Measurements from ENCODE around the gene SOX8.

The SOX8 gene

DNA sequence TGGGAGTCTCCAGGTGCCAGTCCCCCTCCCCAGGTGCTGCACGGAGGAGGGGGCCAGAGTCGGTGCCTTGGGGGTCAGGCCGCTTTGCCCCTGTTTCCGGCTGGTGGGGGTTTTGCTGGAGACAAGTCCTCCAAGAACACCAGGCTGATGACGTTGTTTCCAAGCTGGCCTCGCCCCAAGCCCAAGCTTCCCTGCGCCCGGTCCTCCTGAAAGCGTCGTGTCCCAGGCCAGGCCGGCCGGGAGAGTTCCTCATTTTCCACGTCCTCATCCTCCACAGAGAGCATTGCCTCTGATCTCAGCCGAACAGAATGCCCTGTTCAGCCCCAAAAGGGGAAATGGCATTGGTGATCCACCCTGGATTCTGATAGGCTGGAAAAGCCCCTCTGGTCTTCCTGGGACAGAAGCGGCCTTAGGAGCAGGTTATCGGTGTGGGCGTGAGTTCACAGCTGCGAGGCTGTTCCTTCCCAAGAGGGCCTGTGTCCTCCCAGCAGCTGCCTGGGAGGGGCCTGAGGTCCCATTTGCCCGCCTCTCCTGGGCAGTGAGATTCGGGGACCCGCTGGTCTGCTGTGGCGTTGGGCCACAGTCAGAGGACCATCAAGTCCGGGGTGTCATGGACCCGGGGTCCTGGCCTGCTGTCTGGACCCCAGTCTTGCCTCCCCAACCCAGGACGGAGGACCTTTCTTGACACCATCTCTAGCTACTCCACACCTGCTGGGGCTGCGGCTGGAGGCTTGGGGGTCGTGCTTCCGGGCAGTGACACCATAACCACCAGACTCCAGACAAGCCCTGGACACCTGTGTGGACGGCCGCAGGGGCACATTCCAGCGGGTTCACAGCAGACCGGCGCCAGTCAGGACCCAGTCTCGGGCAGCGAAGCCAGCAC is 7.1 kb downstream of the SOX8 start:
- no peak for DNase-seq

DNA sequence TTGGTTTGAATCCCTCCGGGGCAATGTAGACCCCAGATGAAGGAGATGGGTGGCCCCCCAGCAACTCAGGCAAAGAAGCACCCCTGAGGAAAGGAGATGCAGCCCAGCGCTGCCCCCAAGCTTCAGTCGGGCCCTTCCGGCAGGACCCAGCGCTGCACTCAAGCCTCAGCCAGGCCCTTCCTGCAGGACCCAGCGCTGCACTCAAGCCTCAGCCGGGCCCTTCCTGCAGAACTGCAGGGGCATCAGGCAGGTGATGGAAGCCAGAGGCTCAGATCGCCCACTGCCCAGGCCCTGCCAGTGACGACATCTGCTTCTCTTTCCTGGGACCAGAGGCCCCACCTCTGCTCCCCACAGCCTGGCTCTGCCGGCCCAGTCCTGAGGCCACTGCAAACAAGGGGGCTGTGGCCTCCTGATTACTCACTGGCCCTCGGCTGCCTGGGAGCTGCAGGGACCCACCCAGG is 7.8 kb downstream of the SOX8 start:
- no peak for DNase-seq

DNA sequence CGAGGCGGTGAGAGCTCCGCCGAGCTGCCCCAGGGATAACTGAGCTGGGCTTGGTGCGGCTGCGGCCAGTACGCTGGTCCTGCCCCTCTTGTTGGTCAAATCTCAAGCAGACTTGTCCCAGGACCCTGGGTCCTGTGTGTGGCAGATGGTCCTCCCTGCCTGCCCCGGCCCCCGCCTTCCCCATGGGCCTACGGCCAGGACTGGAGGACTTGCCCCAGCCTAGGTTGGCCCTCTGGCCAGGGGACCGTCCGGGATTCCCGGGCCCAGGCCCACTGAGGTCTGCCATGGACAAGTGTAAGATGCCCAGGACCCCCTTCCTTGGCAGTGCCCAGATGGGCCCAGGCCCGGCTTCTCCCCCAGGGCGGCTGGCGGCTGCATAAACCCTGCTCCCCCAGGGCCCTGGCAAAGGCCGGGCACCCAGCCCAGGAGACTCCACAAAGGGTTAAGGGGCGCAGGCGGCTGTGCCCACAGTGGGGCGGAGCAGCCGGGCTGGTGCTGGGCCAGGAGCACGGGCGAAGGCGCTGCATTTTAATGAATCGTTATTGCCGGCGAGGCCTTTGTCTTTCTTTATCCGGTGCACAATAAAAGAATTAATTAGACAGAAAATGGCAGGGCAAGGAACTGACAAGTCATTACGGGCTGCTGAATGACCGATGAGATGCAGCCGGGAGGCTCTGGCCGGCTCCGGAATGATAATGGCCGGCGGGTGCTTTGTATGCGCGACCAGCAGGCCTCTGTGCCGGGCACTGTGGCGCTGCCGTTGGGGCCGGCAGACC is 9.1 kb downstream of the SOX8 start:
- DNase-seq = no peak

DNA sequence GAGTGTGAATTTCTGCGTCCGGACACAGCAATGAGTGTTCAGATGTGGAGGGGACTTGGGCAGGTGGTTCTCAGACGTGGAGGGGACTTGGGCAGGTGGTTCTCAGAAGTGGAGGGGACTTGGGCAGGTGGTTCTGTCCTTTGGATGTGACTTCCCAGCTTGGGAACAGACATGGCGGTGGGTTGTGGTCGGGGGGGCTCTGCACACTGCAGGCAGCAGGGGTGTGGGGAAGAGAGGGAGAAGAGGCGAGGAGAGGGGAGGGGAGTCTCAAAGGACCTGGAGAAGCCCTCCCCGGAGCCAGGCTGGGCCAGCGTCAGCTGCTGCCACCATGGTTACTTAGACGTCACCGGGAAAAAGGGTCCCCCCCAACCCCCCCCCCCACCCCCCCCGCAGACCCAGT is 9.8 kb downstream of the SOX8 start:
- no peak for DNase-seq

DNA sequence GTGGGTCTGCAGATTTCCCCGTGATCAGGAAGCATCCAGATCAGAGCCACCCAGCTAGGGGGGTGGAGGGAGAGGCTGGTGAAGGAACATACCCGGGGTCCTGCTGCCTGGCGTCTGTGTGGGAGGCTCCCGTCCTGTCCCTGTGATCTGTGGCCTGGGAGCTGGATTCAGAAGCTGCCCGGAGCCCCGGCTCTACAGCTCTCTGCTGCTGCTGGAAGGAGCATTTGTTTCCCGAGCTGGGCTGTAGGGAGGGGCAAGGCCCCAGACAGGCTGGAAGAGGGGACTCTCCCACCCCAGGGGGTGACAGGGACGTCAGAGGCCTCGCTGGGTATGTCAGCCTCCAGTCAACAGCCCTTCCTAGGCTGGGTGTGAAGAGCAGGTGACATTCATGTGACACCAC is 10.2 kb downstream of the SOX8 start:
- DNase-seq = no peak

DNA sequence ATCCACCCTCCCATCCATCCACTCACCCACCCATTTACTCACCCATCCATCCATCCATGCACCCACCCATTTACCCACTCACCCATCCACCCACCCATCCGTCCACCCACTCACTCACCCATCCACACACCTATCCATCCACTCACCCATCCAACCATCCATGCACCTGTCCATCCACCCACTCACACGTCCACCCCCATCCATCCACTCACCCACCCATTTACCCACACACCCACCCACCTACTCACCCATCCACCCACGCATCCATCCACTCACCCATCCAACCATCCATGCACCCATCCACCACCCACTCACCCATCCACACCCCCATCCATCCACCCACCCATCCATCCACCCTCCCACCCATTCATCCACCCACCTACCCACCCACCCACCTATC is 12.2 kb downstream of the SOX8 start:
- DNase-seq = no peak

DNA sequence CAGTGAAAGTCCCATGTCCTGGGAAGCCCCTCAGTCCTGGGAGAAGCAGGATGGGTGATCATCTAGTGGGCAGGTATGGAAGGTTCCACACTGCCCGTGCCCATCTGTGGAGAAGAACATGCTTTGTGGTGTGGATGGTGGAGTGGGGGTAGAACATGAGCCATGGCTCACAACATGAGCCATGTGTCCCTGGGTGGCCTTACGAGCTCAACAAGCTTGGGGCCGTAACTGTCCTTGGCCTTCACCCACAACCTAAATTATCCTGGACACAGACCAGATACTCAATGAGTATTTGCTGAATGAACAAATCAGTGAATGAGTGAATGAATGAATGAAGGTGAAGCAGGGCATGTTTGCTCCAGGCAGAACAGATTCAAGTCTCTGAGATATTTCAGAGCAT is 13.5 kb downstream of the SOX8 start:
- no peak for DNase-seq

DNA sequence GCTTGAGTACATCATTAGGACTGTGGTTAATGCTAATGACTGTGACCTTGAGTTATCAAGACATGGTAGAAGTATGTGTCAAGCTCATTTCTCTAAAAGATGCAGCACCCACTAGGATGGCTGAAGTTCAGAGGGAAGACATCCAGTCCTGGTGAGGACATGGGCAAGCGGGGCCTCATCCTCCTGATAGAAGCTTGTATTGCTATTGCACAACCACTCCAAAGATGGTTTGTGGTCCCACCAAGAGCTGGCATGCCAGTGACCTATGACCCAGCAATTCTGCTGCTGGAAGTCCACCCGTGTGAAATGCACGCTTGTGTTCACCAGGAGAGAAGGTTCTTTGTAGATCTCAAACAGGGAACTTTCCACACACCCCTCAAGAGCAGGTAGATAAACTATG is 14.2 kb downstream of the SOX8 start:
- DNase-seq = no peak

DNA sequence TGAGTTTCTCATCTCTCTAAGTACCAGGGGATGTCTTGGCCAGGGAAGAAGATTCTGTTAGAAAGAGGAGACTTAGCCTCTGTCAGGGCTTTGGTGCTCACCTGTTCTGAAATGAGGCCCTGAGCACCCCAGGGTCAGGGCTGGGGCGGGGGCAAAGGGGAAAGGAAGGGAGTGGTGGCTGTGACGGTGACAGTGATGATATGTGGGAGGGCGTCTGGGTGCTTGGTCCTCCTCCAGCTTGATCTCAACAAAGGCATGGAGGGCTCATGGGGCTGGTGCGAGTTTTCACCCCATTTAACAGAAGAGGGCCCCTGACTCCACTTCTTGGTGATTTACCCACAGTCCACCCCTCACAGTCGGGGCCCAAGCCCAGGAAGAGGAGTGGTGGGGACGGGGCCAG is 15.1 kb downstream of the SOX8 start:
- no peak for DNase-seq

DNA sequence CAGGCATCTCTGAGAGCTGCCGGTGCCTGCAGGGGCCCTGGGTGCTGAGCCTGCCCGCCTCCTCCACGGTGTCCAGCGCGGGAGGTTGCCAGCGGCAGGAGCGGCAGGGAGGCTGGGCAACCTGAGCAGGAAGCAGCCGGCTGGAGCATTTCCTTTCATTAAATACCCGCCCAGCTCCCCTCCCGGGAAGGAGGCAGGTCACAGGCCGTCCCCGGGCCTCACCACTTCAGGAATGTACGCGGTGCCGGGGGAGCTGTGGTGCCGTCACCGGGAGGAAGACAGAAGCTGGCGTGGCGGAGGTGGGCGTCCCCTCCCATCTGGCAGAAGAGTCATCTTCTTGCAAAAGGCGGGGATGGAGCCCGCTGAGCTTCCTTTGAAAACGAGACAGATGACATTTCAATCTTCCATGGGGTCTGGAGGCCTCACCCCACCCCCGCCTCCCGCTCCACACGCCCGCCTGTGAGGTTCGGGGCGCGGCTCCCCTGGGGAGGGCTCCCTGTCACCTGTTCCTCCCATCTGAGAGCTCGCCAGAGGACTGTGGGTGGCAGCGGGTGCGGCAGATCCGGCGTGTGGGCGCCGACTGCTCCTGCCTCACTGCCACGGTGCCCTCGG is 16.0 kb downstream of the SOX8 start:
- DNase-seq = no peak

DNA sequence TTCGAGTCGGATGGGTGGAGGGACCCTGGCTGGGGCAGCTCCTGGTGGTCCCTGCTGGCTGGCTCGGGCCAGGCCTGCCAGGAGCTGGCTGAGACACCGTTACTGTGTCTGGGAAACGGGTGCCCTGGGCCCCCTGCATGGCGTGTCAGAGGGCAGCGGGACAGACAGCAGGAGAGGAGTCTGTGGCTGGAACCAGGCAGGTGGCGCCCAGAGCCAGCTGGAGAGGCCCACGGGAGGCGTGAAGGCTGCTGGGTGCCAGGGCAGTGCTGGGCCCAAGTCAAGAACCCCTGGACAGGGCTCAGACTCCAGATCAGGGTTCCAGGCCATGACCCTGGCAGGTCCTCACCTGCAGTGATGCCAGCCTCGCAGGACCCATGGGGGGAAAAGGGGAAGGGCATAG is 16.6 kb downstream of the SOX8 start:
- DNase-seq = no peak

DNA sequence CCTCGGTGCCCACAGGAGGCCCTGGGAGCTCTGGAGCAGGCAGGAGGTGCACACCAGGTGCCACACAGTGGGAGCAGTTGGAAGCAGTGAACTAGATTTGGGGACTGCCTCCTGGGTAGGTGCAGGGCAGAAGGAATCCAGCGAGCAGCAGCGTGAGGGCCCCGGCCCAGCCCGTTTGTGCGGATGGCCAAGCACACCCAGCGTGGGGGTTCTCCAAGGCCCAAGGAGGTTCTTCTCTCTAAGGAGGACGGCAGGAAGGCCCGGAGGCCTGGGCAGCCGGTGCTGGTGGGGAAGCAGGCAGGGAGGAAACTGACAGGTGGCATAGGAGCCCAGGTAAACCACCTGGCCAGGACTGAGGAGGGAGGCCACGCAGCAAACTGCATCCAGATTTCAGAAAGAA is 17.0 kb downstream of the SOX8 start:
- DNase-seq = no peak

DNA sequence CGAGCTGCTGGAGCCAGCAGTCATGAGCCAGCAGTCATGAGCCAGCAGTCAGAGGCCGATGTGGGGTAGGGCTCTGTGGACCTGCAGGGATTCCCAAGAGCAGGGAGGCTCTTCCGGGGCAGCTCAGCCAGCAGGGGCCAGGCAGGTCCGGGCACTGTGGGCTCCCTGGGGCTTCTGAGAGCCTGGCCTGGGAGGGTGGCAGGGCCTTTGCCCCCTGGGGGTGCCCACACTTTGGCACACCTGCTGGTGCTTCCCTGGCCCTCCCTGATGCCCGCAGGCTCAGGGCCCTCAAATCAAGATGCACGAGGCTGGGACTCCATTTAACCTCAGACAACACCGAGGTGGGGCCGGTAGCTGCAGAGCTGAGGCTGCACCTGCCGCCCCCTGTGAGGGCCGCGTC is 18.1 kb downstream of the SOX8 start:
- DNase-seq = no peak

DNA sequence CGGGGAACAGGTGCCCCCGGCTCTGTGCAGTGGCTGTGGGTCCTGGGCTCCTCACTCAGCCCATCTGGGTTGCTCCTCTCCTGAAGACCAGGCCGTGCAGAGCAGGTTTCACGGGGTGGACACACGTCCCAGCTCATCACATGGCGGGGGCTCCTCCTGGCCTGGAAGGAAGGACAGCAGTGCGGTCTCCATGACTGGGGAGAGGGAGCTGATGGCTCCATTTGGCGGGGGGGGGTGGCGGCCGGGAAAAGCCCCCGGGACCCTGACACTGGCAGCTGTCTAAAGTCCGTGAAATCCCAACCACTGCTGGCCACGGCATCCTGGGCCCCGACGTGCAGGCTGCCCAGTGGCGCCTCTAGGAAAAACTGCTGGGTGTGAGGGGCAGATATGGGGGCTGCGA is 19.0 kb downstream of the SOX8 start:
- no peak for DNase-seq

DNA sequence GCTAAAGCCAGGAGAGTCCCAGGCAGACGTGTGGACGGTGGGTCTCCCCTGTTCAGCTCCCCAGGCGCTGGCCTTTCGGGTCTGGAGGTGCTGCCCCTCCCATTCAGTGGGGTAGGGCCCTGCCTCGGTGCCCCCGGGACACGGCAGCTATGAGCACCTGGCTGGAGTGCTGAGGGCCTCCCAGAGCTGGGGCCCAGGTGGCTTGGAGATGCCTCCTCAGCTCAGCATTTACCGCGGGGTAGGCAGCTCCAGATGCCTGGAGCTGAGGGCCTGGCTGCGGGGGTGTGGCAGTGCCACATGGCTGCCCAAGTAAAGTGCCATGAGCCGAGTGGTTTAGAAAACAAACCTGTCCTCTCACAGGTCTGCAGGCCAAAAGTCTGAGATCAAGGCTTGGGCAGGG is 19.5 kb downstream of the SOX8 start:
- no peak for DNase-seq

DNA sequence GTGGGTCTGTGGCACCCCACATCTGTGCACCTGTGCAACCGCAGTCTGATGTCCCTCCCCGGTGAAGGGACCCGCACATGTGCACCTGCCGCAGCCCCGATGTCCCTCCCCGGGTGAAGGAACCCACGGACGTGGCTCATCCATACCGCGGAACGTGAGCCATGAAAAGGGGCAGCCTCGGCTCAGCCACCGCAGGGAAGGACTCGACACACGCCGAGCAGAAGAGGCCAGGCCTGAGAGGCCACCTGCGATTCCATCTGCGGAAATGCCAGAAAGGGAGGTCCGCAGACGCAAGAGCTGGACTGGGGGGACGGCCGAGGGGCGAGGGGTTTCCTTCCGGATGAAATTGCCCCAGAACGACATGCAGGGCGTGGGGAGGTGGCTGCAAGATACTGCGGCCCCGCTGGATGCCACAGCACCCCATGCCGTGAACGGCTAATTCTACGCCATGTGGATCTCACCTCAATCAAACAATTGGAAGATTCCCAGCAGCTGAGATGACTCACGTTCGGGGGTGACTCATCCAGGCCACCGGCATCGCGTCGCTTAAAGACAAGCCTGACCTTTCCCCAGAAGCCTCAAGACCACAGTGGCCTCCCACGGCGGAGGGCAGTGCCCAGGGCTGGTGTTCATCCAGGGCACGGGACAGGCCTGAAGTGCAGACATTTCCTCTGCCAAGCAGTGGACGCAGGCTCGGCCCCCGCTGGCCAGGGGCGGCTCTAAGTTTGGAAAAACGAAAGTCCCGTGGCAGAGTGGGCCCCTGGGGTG is 21.0 kb downstream of the SOX8 start:
- DNase-seq = no peak

DNA sequence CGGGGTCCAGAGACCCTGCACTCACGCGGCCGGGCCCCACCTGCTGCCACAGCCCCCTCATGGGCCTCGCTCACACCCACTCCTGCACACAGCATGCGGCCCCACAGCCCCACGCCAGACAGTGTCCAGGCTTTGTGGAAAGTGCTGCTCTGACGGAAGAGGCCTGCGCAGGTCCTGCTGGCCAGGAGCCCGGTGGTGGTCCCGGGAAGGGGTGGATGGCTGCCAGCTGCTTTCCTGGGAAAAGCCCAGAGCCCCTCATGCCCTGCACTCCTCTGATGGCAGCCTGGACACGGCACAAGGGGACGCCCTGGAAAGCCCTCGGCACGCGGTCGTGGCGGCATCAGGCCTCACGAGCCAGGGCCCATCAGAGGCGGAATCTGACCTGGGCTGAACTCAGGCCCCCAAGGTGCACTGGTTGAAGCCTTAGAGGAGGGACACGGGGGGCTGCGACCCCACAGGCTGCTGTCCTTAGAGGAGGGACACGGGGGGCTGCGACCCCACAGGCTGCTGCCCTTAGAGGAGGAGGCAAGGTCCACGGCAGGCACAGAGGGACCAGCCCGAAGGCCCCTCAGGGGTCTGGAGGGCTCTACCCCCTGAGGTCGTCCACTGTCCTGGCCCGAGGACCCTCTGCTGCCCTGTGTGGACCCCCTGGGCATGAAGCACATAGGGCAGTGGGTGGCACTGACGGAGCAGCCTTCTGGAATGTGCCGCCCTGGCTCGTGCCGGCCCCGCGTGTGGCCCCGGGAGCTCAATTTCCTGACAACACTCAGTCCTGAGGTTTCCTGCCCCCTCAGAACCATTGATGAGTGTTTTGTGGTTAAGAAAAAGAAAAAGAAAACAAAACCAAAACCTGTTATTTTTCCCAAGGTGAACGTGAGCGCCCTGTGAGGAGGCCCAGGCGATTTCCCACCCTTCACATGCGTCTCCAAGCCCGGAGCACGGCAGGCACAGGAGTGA is 22.1 kb downstream of the SOX8 start:
- DNase-seq = no peak

DNA sequence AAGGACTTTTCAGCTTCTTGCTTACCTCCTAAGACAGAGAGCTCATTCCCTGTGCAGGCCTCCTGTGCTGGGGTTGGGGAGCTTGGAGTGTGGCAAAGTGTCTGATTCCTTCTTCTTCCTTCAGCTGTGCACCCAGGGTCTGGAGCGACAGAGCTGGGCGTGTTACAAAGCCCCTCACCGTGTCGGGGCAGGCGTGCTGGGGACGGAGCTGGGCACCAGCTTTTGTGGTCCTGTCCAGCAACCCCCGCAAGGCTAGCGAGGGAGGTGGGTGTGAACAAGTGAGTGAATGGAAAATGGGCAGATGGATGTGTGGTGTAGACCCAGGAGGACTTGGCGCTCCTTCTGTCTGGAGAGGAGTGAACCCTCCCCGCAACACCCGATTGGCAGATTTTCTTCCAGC is 23.7 kb downstream of the SOX8 start:
- DNase-seq = no peak

DNA sequence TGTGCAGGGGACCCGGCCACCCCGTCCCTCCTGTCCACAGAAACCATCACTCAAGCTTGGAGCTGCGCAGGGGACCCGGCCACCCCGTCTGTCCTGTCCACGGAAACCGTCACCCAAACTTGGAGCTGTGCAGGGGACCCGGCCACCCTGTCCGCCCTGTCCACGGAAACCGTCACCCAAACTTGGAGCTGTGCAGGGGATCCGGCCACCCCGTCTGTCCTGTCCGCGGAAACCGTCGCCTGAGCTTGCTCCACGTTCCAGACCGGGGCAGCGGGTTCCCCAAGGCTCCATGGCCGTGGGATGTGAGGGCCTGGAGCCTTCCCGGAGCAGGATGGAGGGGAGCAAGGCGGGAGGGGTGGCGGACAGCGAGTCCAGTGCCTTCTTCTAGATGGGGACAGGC is 25.2 kb downstream of the SOX8 start:
- DNase-seq = no peak

DNA sequence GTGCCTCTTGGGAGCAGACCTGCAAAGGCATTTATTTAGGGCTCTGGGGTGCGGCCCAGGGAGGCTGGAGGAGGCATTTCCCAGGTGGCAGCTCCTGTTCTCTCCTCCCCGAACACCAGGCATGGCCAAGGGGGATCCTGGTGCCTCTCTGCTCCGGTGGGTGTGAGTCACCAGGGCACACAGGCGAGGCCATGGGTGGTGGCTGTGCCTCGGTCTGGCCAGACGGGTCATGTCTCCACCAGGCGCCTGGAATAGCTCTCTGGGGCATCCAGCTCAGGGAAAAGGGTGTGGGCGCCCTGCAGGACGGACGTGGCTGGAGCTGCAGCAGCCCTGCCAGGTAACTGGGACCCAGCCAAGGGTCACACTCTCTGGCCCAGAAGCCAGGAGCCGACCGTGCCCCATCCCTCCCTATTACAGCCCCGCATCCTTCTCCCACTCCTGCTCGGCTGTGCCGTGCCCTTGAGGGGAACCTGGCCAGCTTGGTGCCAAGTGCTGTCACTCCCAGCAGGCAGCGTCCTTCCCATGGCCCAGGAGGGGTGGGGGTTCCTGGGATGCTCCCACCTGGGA is 25.8 kb downstream of the SOX8 start:
- no peak for DNase-seq

DNA sequence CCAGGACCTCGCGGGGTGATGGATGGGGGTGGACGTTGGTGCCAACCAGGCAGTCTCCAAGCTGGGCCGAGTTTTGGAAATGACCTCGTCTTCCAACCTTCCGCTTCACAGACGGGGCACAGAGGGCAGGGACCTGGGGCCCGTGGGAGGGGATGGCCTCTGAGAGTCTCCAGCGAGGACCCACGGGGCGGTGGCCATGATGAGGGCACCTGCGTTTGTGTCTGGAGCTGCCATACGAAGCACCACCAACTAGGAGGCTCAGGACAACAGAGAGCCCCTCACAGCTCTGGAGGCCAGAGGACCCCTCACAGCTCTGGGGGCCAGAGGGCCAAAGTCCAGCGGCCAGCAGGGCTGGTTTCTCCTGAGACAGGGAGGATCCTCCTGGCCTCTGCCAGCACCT is 26.5 kb downstream of the SOX8 start:
- no peak for DNase-seq

Measured in NCI-H1436 treated with DMSO at 0.1 percent for 48 hours (cell line).